KMS-11 (cell line): ENCODE data around the gene GLI3.

Experiments
- H2AFZ ChIP-seq: fragments of 200-600 bp; sonication (generic); 2 replicates; pipeline ENCODE4 v1.6.1; 2016; ENCODE audit warnings: antibody characterized with exemption, mixed run types, low read depth
- H3K27ac ChIP-seq: fragments of 200-600 bp; sonication (generic); 2 replicates; pipeline ENCODE4 v1.6.1; 2016; ENCODE audit warnings: mild to moderate bottlenecking, mixed run types
- H3K27me3 ChIP-seq: fragments of 200-600 bp; sonication (generic); 2 replicates; pipeline ENCODE4 v1.6.1; 2017; ENCODE audit warnings: mild to moderate bottlenecking, low read depth, mixed run types, moderate library complexity; ENCODE audit not compliant: insufficient read depth
- H3K36me3 ChIP-seq: fragments of 200-600 bp; sonication (generic); 2 replicates; pipeline ENCODE4 v1.6.1; 2017; ENCODE audit warnings: mild to moderate bottlenecking, mixed run types; ENCODE audit not compliant: insufficient read depth
- H3K4me1 ChIP-seq: fragments of 200-600 bp; sonication (generic); 2 replicates; pipeline ENCODE4 v1.6.1; 2016; ENCODE audit warnings: mild to moderate bottlenecking, low read depth, mixed run types; ENCODE audit not compliant: poor library complexity, severe bottlenecking
- H3K4me2 ChIP-seq: fragments of 200-600 bp; sonication (generic); 2 replicates; pipeline ENCODE4 v1.7.0; 2016; ENCODE audit warnings: mild to moderate bottlenecking, mixed run types
- H3K4me3 ChIP-seq: fragments of 200-600 bp; sonication (generic); IDR thresholded peaks from 2 replicates; pipeline ENCODE4 v1.6.1; 2017; ENCODE audit warnings: low read depth, low read length, mixed read lengths; ENCODE audit not compliant: insufficient read depth
- H3K79me2 ChIP-seq: fragments of 200-600 bp; sonication (generic); 2 replicates; pipeline ENCODE4 v1.6.1; 2016; ENCODE audit warnings: low read depth, mixed run types; ENCODE audit not compliant: insufficient read depth
- H3K9ac ChIP-seq: fragments of 200-600 bp; sonication (generic); 2 replicates; pipeline ENCODE4 v1.6.1; 2016; ENCODE audit warnings: mild to moderate bottlenecking, mixed run types
- H4K20me1 ChIP-seq: fragments of 200-600 bp; sonication (generic); 2 replicates; pipeline ENCODE4 v1.6.1; 2016; ENCODE audit warnings: mild to moderate bottlenecking, mixed run types; ENCODE audit not compliant: insufficient read depth
- TF ChIP-seq, protein P1 (sequence below): fragments of 200-600 bp; sonication (generic); conservative IDR thresholded peaks from 2 replicates; pipeline ENCODE4 v1.6.1; 2017; ENCODE audit warnings: low read depth, mild to moderate bottlenecking, antibody characterized with exemption, low read length, moderate library complexity, mixed read lengths

GLI3 gene

DNA sequence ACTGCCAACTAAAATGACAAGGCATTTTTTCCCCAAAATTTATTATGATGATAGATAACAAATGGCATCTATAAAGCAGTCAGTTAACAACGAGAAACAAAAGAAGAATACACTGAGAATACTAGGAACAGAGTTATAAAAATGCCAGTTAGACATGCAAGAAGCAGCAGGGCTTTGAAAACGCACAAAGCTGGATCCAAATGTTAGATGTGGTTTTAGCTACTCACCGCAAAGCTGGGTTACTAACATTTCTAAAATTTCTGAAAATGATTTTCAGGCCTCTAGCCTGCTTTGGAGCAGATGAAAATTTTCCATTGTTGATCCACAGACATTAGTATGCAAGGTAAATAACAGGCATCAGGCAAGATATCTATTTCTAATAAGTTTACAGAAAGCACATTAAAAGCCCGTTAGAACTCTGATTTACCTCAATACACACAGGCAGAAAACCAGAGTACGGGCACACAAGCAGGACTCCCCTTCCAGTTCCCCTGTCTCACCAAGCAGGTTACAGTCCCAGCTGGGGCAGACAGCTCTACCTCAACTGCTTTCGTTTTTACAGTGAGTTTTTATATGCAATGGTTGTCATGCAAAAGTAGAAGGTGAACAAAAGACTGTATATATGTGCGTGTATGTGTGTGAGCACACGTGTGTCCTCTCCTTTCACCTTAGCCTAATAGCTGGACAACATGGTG lies 37.9 kb downstream of the GLI3 start:
- H3K79me2 ChIP-seq, result no peaks in the 10 kb centered on the region
- H3K36me3 ChIP-seq, result no peaks in the 10 kb centered on the region
- H3K27me3 ChIP-seq, result no peaks in the 10 kb centered on the region
- H3K4me3 ChIP-seq, result no peak overlapping the region
- H3K9ac ChIP-seq, result no peak overlapping the region
- no peak overlapping the region for H2AFZ ChIP-seq
- no peaks in the 10 kb centered on the region for H3K4me1 ChIP-seq
- TF ChIP-seq, protein P1, sequence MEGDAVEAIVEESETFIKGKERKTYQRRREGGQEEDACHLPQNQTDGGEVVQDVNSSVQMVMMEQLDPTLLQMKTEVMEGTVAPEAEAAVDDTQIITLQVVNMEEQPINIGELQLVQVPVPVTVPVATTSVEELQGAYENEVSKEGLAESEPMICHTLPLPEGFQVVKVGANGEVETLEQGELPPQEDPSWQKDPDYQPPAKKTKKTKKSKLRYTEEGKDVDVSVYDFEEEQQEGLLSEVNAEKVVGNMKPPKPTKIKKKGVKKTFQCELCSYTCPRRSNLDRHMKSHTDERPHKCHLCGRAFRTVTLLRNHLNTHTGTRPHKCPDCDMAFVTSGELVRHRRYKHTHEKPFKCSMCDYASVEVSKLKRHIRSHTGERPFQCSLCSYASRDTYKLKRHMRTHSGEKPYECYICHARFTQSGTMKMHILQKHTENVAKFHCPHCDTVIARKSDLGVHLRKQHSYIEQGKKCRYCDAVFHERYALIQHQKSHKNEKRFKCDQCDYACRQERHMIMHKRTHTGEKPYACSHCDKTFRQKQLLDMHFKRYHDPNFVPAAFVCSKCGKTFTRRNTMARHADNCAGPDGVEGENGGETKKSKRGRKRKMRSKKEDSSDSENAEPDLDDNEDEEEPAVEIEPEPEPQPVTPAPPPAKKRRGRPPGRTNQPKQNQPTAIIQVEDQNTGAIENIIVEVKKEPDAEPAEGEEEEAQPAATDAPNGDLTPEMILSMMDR, result no peak
- H3K4me2 ChIP-seq, result no peak overlapping the region
- H4K20me1 ChIP-seq, result no peaks in the 10 kb centered on the region
- H3K27ac ChIP-seq, result no peak overlapping the region

DNA sequence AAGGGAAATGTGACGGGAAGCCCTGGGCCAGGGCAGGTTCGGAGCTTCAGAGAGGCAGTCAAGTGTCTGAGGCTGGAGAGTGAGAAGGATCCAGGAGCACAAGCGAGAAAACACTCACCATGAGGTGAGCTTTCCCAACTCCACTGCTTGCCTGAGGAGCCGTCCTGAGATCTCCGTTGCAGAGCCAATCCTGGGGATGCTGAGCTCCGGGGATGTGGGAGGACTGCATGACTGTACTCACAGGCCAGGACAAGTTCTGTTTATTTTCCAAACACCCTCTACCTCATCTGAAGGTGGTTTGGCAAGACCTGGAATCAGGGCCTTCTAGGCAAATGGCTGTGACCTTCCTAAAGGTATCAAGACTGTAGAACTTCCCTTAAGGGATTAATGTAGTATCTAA lies 38.7 kb downstream of the GLI3 start:
- Histone ChIP-seq H2AFZ (no peak overlapping the region), H3K4me3 (no peak overlapping the region), H3K36me3 (no peaks in the 10 kb centered on the region), H3K4me1 (no peaks in the 10 kb centered on the region), H3K27ac (no peak overlapping the region), H3K79me2 (no peaks in the 10 kb centered on the region), H3K9ac (no peak overlapping the region), H3K4me2 (no peak overlapping the region), H4K20me1 (no peaks in the 10 kb centered on the region), H3K27me3 (no peaks in the 10 kb centered on the region)
- TF ChIP-seq, protein P1, result no peak

DNA sequence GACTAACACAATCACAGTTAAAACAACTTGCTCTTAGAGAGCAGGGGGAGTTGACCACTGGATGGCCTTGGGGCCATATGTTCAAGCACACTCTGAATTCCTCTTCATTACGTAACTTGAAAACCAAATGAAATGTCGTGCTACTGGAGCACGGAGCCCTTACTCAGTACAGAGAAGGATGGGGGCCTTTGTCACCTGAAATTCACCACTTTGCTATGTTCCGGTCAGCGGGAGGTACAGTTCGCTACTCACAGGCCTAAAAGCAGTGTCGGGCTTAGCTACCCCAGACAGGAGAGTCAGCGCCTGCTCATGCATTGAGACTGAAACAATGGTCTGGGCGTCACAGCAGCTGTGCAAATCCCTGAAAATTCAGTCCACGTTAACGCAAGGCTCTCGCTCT lies 39.6 kb downstream of the GLI3 start:
- Histone ChIP-seq H3K9ac (no peak overlapping the region), H3K79me2 (no peaks in the 10 kb centered on the region), H3K4me3 (no peak overlapping the region), H3K27ac (no peak overlapping the region), H3K27me3 (no peaks in the 10 kb centered on the region), H3K4me2 (no peak overlapping the region), H4K20me1 (no peaks in the 10 kb centered on the region), H3K36me3 (no peaks in the 10 kb centered on the region), H2AFZ (no peak overlapping the region), H3K4me1 (no peaks in the 10 kb centered on the region)
- TF ChIP-seq, protein P1, result no peak

DNA sequence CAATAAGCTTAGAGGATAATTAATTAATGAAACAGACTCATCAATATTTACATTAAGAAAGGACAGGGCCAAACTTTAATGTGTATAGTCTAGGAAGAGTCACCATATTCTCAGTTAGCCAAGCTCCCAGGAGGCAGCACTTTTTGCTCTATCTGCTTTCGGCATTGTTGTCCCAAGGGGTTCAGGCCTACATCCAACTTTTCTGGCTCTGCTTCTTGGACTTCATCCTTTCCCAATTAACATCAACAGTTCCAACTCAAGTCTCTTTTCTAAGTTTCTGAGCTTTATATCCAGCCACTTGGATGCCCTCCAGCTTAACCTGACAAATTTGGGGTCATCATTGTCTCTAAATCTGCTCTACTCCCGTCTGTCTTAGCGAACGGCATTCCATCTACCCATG lies 42.8 kb downstream of the GLI3 start:
- H2AFZ ChIP-seq, result no peak overlapping the region
- no peaks in the 10 kb centered on the region for H3K36me3 ChIP-seq
- no peaks in the 10 kb centered on the region for H4K20me1 ChIP-seq
- no peak overlapping the region for H3K9ac ChIP-seq
- H3K27ac ChIP-seq, result no peak overlapping the region
- H3K4me1 ChIP-seq, result no peaks in the 10 kb centered on the region
- no peak overlapping the region for H3K4me3 ChIP-seq
- H3K79me2 ChIP-seq, result no peaks in the 10 kb centered on the region
- TF ChIP-seq, protein P1, result no peak
- no peaks in the 10 kb centered on the region for H3K27me3 ChIP-seq
- H3K4me2 ChIP-seq, result no peak overlapping the region
